SK-N-SH (cell line): ENCODE measurements around the gene ADCYAP1R1. TPM values are rescaled to one million over a fixed set of nuclear protein-coding genes. Genes with fewer than 3 reads are reported as not detected.

Source experiments
- CTCF ChIA-PET: fragments of 300-600, 350-600 bp; formaldehyde crosslinking; extraction: SDS; loops from one replicate; lab custom pipeline; 2021; lab: Yijun Ruan, JAX
- POLR2A ChIA-PET: fragments of 350-600 bp; sonication (Branson Sonifier 250); formaldehyde crosslinking; extraction: SDS; loops from one replicate; lab custom pipeline; 2020; ENCODE audit warnings: antibody characterized with exemption, inconsistent platforms; lab: Yijun Ruan, JAX
- DNase-seq: peaks from one replicate; pipeline ENCODE4 v3.0.0; 2012
- H2AFZ ChIP-seq: fragments of 200-600 bp; sonication (generic); 2 replicates; pipeline ENCODE4 v1.8.1; 2016; ENCODE audit warnings: antibody characterized with exemption, mild to moderate bottlenecking, low read depth
- H3F3A ChIP-seq: fragments of 200-600 bp; sonication (generic); replicated peaks from 2 replicates; pipeline ENCODE3; 2016; ENCODE audit warnings: antibody characterized with exemption, mild to moderate bottlenecking; ENCODE audit not compliant: insufficient read depth
- H3K27ac ChIP-seq, 2 experiments: fragments of 200-500 bp in 1 of 2; fragments of 200-600 bp in 1 of 2; sonication (Bioruptor generic) in 1 of 2; sonication (generic), shearing (Covaris generic) in 1 of 2; 2 replicates each; pipeline versions ENCODE4 v1.5.1 to v1.6.1; 2014 to 2016; ENCODE audit warnings: low read depth in 2 of 2, inconsistent platforms in 1 of 2, low read length in 1 of 2, mild to moderate bottlenecking in 1 of 2, mixed read lengths in 1 of 2
- H3K27me3 ChIP-seq: fragments of 200-600 bp; sonication (generic), shearing (Covaris generic); 2 replicates; pipeline ENCODE4 v1.6.1; 2016; ENCODE audit warnings: mixed run types; ENCODE audit not compliant: insufficient read depth
- H3K36me3 ChIP-seq, 2 experiments: fragments of 200-500 bp in 1 of 2; fragments of 200-600 bp in 1 of 2; sonication (Bioruptor generic) in 1 of 2; sonication (generic) in 1 of 2; replicated peaks in 1 of 2; 2 replicates each; pipeline versions ENCODE3 to v1.5.1; 2014 to 2016; ENCODE audit warnings: low read length in 1 of 2, mild to moderate bottlenecking in 1 of 2; ENCODE audit not compliant: insufficient read depth in 2 of 2, control insufficient read depth in 1 of 2
- H3K4me1 ChIP-seq, 2 experiments: fragments of 200-500 bp in 1 of 2; fragments of 200-600 bp in 1 of 2; sonication (Bioruptor generic) in 1 of 2; sonication (generic), shearing (Covaris generic) in 1 of 2; 2 replicates each; pipeline versions ENCODE4 v1.5.1 to v1.6.1; 2014 to 2016; ENCODE audit warnings: low read depth in 1 of 2, low read length in 1 of 2, mixed run types in 1 of 2; ENCODE audit not compliant: insufficient read depth in 2 of 2, control insufficient read depth in 1 of 2
- H3K4me2 ChIP-seq: fragments of 200-600 bp; sonication (generic), shearing (Covaris generic); 2 replicates; pipeline ENCODE4 v1.6.1; 2017; ENCODE audit warnings: mixed run types
- H3K4me3 ChIP-seq, 2 experiments: fragments of 200-500 bp in 1 of 2; fragments of 200-600 bp in 1 of 2; sonication (Bioruptor generic) in 1 of 2; sonication (generic), shearing (Covaris generic) in 1 of 2; 2 replicates each; pipeline versions ENCODE4 v1.5.1 to v1.8.1; 2014 to 2016; ENCODE audit warnings: low read depth in 2 of 2, inconsistent platforms in 1 of 2, low read length in 1 of 2, mild to moderate bottlenecking in 1 of 2, mixed read lengths in 1 of 2, moderate library complexity in 1 of 2
- H3K79me2 ChIP-seq: fragments of 200-600 bp; sonication (generic); 2 replicates; pipeline ENCODE4 v1.8.1; 2017; ENCODE audit warnings: mild to moderate bottlenecking; ENCODE audit not compliant: insufficient read depth
- H3K9ac ChIP-seq: fragments of 200-600 bp; sonication (generic); 2 replicates; pipeline ENCODE4 v1.6.1; 2017; ENCODE audit warnings: mixed run types
- H3K9me2 ChIP-seq: fragments of 200-600 bp; sonication (generic); 2 replicates; pipeline ENCODE4 v1.6.1; 2017; ENCODE audit warnings: mixed run types
- H3K9me3 ChIP-seq: fragments of 200-600 bp; sonication (generic); 2 replicates; pipeline ENCODE4 v1.6.1; 2017; ENCODE audit warnings: mixed run types, mild to moderate bottlenecking, moderate library complexity
- H4K20me1 ChIP-seq: fragments of 200-600 bp; sonication (generic); 2 replicates; pipeline ENCODE4 v1.6.1; 2017; ENCODE audit warnings: mild to moderate bottlenecking, mixed run types; ENCODE audit not compliant: insufficient read depth
- CHD2 ChIP-seq: fragments of 150-350 bp; IDR thresholded peaks from 2 replicates; pipeline ENCODE4 v1.6.1; 2018; ENCODE audit warnings: low read length; ENCODE audit not compliant: partially characterized antibody
- ELF1 ChIP-seq: IDR thresholded peaks from 2 replicates; pipeline ENCODE4 v1.4.0; 2012
- EP300 ChIP-seq, 2 experiments: IDR thresholded peaks; 2 replicates each; pipeline versions ENCODE4 v1.4.0 to v1.6.1; 2012; ENCODE audit warnings: borderline replicate concordance in 1 of 2, low read depth in 1 of 2, low read length in 1 of 2
- FOXM1 ChIP-seq: IDR thresholded peaks from 2 replicates; pipeline ENCODE4 v1.4.0; 2012; ENCODE audit warnings: low read depth, mild to moderate bottlenecking
- MXI1 ChIP-seq: IDR thresholded peaks from 2 replicates; pipeline ENCODE4 v1.6.1; 2012; ENCODE audit warnings: mild to moderate bottlenecking, low read depth, low read length, improper control_type of control experiment
- NRF1 ChIP-seq: IDR thresholded peaks from 2 replicates; pipeline ENCODE4 v1.6.1; 2012; ENCODE audit warnings: low read depth, mild to moderate bottlenecking, low read length
- RAD21 ChIP-seq: IDR thresholded peaks from 2 replicates; pipeline ENCODE4 v1.6.1; 2012; ENCODE audit warnings: mild to moderate bottlenecking, low read length
- RFX5 ChIP-seq: IDR thresholded peaks from 2 replicates; pipeline ENCODE4 v1.6.1; 2012; ENCODE audit warnings: mild to moderate bottlenecking, improper control_type of control experiment, low read length
- RXRA ChIP-seq: IDR thresholded peaks from 2 replicates; pipeline ENCODE4 v1.4.0; 2012; ENCODE audit warnings: low read depth, mild to moderate bottlenecking, borderline replicate concordance
- SIN3A ChIP-seq: IDR thresholded peaks from 2 replicates; pipeline ENCODE4 v1.6.1; 2012; ENCODE audit warnings: low read depth, mild to moderate bottlenecking, low read length, moderate library complexity, borderline replicate concordance
- TAF1 ChIP-seq: IDR thresholded peaks from 2 replicates; pipeline ENCODE4 v1.6.1; 2012; ENCODE audit warnings: low read depth, mild to moderate bottlenecking, low read length, moderate library complexity, borderline replicate concordance
- TEAD4 ChIP-seq: IDR thresholded peaks from 2 replicates; pipeline ENCODE4 v1.4.0; 2012; ENCODE audit warnings: mild to moderate bottlenecking, borderline replicate concordance; ENCODE audit not compliant: insufficient read depth
- whole genome bisulfite sequencing: methylation state at CpG from one replicate; pipeline ENCODE4 v1.1.6; 2017; ENCODE audit warnings: low lambda C conversion rate; 5-methylcytosine and 5-hydroxymethylcytosine counted together
- polyA plus RNA-seq, 3 experiments: library from polyadenylated mRNA; depleted of rRNA; stranded (reverse); fragments of >200 nt; gene quantifications; 2 replicates each; pipeline ENCODE4 v1.2.3, GENCODE V29; 2012
- TF ChIP-seq, protein P1 (sequence below): IDR thresholded peaks from 2 replicates; pipeline ENCODE4; 2012
- TF ChIP-seq, protein P2 (sequence below): fragments of 200-600 bp; sonication (generic); IDR thresholded peaks from 2 replicates; pipeline ENCODE4 v1.6.1; 2017; ENCODE audit warnings: antibody characterized with exemption, mild to moderate bottlenecking, moderate library complexity
- TF ChIP-seq, protein P3 (sequence below): IDR thresholded peaks from 2 replicates; pipeline ENCODE4 v1.4.0; 2012; ENCODE audit warnings: low read depth, borderline replicate concordance

Gene ADCYAP1R1
- polyA plus RNA-seq, 1 of the 3 experiments (the other 2 are of a cell fraction): 0.08 TPM

DNA sequence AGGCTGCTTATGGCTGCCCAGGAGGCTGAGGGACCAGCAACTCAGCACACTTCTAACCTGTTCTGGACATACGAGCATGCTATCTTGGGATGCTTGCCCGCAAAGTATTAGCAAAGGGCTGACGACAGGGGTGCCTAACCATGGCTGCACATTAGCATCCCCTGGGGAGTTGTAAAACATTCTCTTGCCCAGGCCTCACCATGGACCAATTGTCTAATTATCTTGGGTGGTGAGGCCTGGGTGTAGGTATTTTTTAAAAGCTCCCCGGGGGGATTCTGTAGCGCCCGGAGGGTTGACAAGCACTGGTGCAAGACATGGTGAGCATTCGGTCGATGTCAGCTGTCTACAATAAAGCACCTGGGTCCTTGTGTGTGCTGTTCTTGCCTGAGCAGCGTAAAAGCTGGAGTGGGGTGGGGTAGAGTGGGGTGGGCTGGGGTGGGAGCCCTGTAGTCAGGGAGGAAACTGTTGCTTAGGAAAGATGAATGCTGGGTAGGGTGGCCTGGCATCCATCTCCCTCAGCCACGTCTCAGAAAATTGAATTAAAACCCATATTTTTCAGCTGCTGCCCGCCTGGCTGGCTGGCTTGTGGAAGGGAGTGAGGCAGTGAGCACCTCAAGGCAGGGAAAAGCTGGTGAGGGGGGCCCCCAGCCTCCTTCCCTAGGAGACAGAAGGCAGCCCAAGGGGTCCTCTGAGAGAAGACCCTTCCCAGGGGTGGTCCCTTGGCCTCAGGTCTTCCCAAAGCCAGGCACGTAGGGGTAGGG is 2.9 kb upstream of the ADCYAP1R1 start (continued):
- TF ChIP-seq TEAD4 (no peak), RXRA (no peak), CHD2 (peak; percentile 59), TAF1 (no peak), RFX5 (no peak), SIN3A (no peak)
- TF ChIP-seq, protein P1, sequence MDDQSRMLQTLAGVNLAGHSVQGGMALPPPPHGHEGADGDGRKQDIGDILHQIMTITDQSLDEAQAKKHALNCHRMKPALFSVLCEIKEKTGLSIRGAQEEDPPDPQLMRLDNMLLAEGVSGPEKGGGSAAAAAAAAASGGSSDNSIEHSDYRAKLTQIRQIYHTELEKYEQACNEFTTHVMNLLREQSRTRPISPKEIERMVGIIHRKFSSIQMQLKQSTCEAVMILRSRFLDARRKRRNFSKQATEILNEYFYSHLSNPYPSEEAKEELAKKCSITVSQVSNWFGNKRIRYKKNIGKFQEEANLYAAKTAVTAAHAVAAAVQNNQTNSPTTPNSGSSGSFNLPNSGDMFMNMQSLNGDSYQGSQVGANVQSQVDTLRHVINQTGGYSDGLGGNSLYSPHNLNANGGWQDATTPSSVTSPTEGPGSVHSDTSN: peak; percentile 21; the same call in 1 of the 2 replicates
- TF ChIP-seq, protein P2, sequence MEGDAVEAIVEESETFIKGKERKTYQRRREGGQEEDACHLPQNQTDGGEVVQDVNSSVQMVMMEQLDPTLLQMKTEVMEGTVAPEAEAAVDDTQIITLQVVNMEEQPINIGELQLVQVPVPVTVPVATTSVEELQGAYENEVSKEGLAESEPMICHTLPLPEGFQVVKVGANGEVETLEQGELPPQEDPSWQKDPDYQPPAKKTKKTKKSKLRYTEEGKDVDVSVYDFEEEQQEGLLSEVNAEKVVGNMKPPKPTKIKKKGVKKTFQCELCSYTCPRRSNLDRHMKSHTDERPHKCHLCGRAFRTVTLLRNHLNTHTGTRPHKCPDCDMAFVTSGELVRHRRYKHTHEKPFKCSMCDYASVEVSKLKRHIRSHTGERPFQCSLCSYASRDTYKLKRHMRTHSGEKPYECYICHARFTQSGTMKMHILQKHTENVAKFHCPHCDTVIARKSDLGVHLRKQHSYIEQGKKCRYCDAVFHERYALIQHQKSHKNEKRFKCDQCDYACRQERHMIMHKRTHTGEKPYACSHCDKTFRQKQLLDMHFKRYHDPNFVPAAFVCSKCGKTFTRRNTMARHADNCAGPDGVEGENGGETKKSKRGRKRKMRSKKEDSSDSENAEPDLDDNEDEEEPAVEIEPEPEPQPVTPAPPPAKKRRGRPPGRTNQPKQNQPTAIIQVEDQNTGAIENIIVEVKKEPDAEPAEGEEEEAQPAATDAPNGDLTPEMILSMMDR: no peak

DNA sequence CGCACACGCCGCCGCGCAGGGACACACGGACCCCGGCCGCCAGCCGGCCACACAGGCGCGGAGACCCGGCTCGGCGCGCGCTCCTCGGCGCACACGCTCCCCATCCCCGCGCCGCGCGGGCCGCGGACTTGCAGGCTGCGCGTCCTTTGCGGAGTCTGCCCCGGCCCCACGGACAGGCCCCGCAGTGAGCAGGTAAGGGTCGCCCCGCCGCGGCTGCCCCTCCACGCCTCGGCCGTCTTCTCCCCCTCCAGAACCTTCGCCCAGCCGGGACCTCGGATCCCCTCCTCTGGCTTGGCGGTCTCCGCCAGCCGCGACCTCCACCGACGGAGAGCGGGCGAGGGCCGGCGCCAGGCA is 356 bp downstream of the ADCYAP1R1 start:
- Histone ChIP-seq H3F3A (no peaks in the 10 kb centered on the region), H3K9me2 (no peaks in the 10 kb centered on the region), H3K4me2 (no peak overlapping the region), H3K4me3 (peak overlapping the region; percentile 29 to 55; a peak in 3 of 4 replicates), H3K4me1 (peaks cover 0 to 62% of the 10 kb centered on the region in 2 experiments; a peak in 2 of 4 replicates), H3K79me2 (no peaks in the 10 kb centered on the region), H3K27ac (peak overlapping the region in 1 of 2 experiments; percentile 36; a peak in 2 of 4 replicates), H3K27me3 (peaks cover 48% of the 10 kb centered on the region), H2AFZ (no peak overlapping the region), H4K20me1 (no peaks in the 10 kb centered on the region), H3K9ac (no peak overlapping the region), H3K9me3 (no peaks in the 10 kb centered on the region), H3K36me3 (no peaks in the 10 kb centered on the region)
- ChIA-PET POLR2A (no interaction called here), CTCF (interaction anchor here (0.6 to 31.5 kb wide), 16 partner anchors 9 to 307 kb away, joined by 3 to 337 read pairs (median 4); no protein-coding TSS in a partner anchor)
- DNase-seq: peak; percentile 82
- 0% methylated on average over 16 of the region's 52 CpGs for WGBS
- TF ChIP-seq CHD2: no peak
- TF ChIP-seq NRF1: 0 out of 2 replicates have a peak, but pooled peaks have one; percentile 19
- TF ChIP-seq, protein P3, sequence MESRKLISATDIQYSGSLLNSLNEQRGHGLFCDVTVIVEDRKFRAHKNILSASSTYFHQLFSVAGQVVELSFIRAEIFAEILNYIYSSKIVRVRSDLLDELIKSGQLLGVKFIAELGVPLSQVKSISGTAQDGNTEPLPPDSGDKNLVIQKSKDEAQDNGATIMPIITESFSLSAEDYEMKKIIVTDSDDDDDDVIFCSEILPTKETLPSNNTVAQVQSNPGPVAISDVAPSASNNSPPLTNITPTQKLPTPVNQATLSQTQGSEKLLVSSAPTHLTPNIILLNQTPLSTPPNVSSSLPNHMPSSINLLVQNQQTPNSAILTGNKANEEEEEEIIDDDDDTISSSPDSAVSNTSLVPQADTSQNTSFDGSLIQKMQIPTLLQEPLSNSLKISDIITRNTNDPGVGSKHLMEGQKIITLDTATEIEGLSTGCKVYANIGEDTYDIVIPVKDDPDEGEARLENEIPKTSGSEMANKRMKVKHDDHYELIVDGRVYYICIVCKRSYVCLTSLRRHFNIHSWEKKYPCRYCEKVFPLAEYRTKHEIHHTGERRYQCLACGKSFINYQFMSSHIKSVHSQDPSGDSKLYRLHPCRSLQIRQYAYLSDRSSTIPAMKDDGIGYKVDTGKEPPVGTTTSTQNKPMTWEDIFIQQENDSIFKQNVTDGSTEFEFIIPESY: no peak
- TF ChIP-seq EP300 (IDR thresholded peaks at IDR 0.05; ENCODE audit: borderline replicate concordance in 1 of 2, low read depth in 1 of 2, low read length in 1 of 2): no peak
- no peak for TF ChIP-seq FOXM1
- TF ChIP-seq MXI1: peak; percentile 15; the same call in 1 of the 2 replicates
- no peak for TF ChIP-seq ELF1
- TF ChIP-seq RAD21: no peak
- TF ChIP-seq, protein P2: no peak
